Gastroesophageal sphincter (tissue), 3 donors: Measurements from ENCODE around the gene PDLIM4.

Experiments used
- CTCF ChIP-seq, 4 experiments: fragments of 200-600 bp in 2 of 4; fragments of 450-650 bp in 2 of 4; sonication (generic) in 1 of 4; IDR thresholded peaks; one replicate each; pipeline ENCODE4 v1.5.1; 2017 to 2019; ENCODE audit warnings: antibody characterized with exemption in 4 of 4, mild to moderate bottlenecking in 2 of 4, moderate library complexity in 2 of 4
- EP300 ChIP-seq: sonication (generic); formaldehyde crosslinking; IDR thresholded peaks from one replicate; pipeline ENCODE4 v1.6.1; 2017; ENCODE audit warnings: antibody characterized with exemption, mild to moderate bottlenecking
- POLR2A ChIP-seq, 2 donors: fragments of 450-650 bp; IDR thresholded peaks; one replicate each; pipeline ENCODE4 v1.6.1; 2017; ENCODE audit warnings: antibody characterized with exemption in 2 of 2, mild to moderate bottlenecking in 2 of 2, moderate library complexity in 1 of 2

- TF ChIP-seq EP300 = no peak
- TF ChIP-seq CTCF (IDR thresholded peaks at IDR 0.05) = no peak
- no peak for TF ChIP-seq POLR2A (IDR thresholded peaks at IDR 0.05)
Observed at GRCh38 chr5:132313961-132314432, 56.5 kb downstream of the PDLIM4 start.
